Left cardiac atrium (tissue), 4 donors: Measurements from ENCODE around the gene ELOVL5. TPM values are rescaled to one million over a fixed set of nuclear protein-coding genes. Genes with fewer than 3 reads are reported as not detected.

ENCODE experiments used
- ATAC-seq, 2 donors: fragments of 200-7000 bp; cut with Tn5 transposase; one replicate each; pipeline ENCODE4 v1.9.1; 2020; ENCODE audit warnings: mild to moderate bottlenecking in 2 of 2, moderate library complexity in 2 of 2
- DNase-seq: peaks from one replicate; pipeline ENCODE4 v3.0.0-alpha.2; 2020
- intact Hi-C, 2 donors: fragments of 100-400 bp; cut with DNase I; formaldehyde crosslinking; loops; one replicate each; pipeline versions ENCODE4 v1.14.1 to v1.15.1; 2022 to 2023
- total RNA-seq, 2 donors: library from RNA; stranded (reverse); fragmentation: NEBNext Ultra II Directional; extraction: Animal tissue kit (Norgen Biotek cat#: 25700); gene quantifications; one replicate each; pipeline ENCODE4 v1.2.1, GENCODE V29; 2021
- donor health status: DM: no; HTN: yes; CAD: no.
- donor health status: DM: no; HTN: yes; CAD: no; lungs with severe emphysema.
- donor health status: DM: yes; HTN: yes; CAD: no.
- donor health status: Dilated cardiomyopathy.

The ELOVL5 gene
- total RNA-seq, 2 donors from 2014 or later = 66.6 to 106 TPM

GRCh38 chr6:53294095-53294494 is 54.7 kb downstream of the ELOVL5 start:
- intact Hi-C loops = no loop called here
- ATAC-seq (peak in 1 of 2 donors; percentile 39), DNase-seq (no peak)

GRCh38 chr6:53293691-53294090 is 55.1 kb downstream of the ELOVL5 start:
- DNase-seq (no peak), ATAC-seq (no peak)
- intact Hi-C loops = no loop called here

GRCh38 chr6:53290537-53291510 is 57.9 kb downstream of the ELOVL5 start:
- intact Hi-C loops = no loop called here
- ATAC-seq (no peak), DNase-seq (no peak)

GRCh38 chr6:53287336-53288225 is 61.2 kb downstream of the ELOVL5 start:
- no peak for DNase-seq
- intact Hi-C loops = no loop called here
- ATAC-seq = peak; percentile 54 to 91

- intact Hi-C loops = no loop called here
- ATAC-seq (no peak), DNase-seq (no peak)
Measured at GRCh38 chr6:53284901-53285300, 63.8 kb downstream of the ELOVL5 start.

GRCh38 chr6:53282741-53283140 is 66.0 kb downstream of the ELOVL5 start:
- DNase-seq = no peak
- intact Hi-C loops = no loop called here
- ATAC-seq = no peak

GRCh38 chr6:53282234-53282633 is 66.5 kb downstream of the ELOVL5 start:
- ATAC-seq (peak; percentile 15 to 34), DNase-seq (no peak)
- intact Hi-C loops = no loop called here

- no peak for ATAC-seq
- intact Hi-C loops = no loop called here
- DNase-seq = no peak
Measured at GRCh38 chr6:53281518-53282215, 67.1 kb downstream of the ELOVL5 start.

GRCh38 chr6:53280207-53280606 is 68.5 kb downstream of the ELOVL5 start:
- ATAC-seq (no peak), DNase-seq (no peak)
- intact Hi-C loops = no loop called here

GRCh38 chr6:53279293-53279692 is 69.5 kb downstream of the ELOVL5 start:
- DNase-seq (no peak), ATAC-seq (no peak)
- intact Hi-C loops = no loop called here

GRCh38 chr6:53273370-53273769 is 75.4 kb downstream of the ELOVL5 start:
- intact Hi-C loops = no loop called here
- DNase-seq (no peak), ATAC-seq (no peak)

- ATAC-seq (no peak), DNase-seq (no peak)
- intact Hi-C loops = no loop called here
Measured at GRCh38 chr6:53269827-53270226, 78.9 kb downstream of the ELOVL5 start.

- no peak for ATAC-seq
- intact Hi-C loops = no loop called here
- DNase-seq = no peak
Measured at GRCh38 chr6:53268858-53269608, 79.7 kb downstream of the ELOVL5 start.

GRCh38 chr6:53266553-53267090 is 82.1 kb downstream of the ELOVL5 start:
- ATAC-seq (no peak), DNase-seq (no peak)
- intact Hi-C loops = no loop called here

- intact Hi-C loops = no loop called here
- no peak for ATAC-seq
- no peak for DNase-seq
Measured at GRCh38 chr6:53264915-53265607, 83.7 kb downstream of the ELOVL5 start.

- intact Hi-C loops = no loop called here
- peak in 1 of 2 donors; percentile 14 for ATAC-seq
- DNase-seq = no peak
Measured at GRCh38 chr6:53264337-53264736, 84.4 kb downstream of the ELOVL5 start.

GRCh38 chr6:53263917-53264316 is 84.8 kb downstream of the ELOVL5 start:
- peak; percentile 5 to 47 for ATAC-seq
- DNase-seq = no peak
- intact Hi-C loops = no loop called here
